HG03432 (cell line): ENCODE measurements around the gene DCPS.
"Not testable (repeated sequence)": the region's sequence is repeated elsewhere in the genome, so short reads cannot be mapped to it uniquely, and the experiment has no call there.

Experiments
- ATAC-seq: cut with Tn5 transposase; IDR thresholded peaks from one replicate; pipeline ENCODE4 v1.9.1; 2021; ENCODE audit warnings: mild to moderate bottlenecking, moderate library complexity; ENCODE audit not compliant: unreplicated experiment

The DCPS gene

GRCh38 chr11:126381960-126382359 lies 78.1 kb downstream of the DCPS start:
- ATAC-seq, result not testable (repeated sequence)

- not testable (repeated sequence) for ATAC-seq
Measured at GRCh38 chr11:126382641-126383040, 78.8 kb downstream of the DCPS start.

GRCh38 chr11:126383339-126384335 lies 79.8 kb downstream of the DCPS start:
- no peak for ATAC-seq

GRCh38 chr11:126384449-126385070 lies 80.7 kb downstream of the DCPS start:
- no peak for ATAC-seq

GRCh38 chr11:126385991-126386728 lies 82.3 kb downstream of the DCPS start:
- no peak for ATAC-seq

GRCh38 chr11:126386729-126387071 lies 82.8 kb downstream of the DCPS start:
- ATAC-seq, result not testable (repeated sequence)

GRCh38 chr11:126387857-126388256 lies 84.0 kb downstream of the DCPS start:
- ATAC-seq, result no peak

- no peak for ATAC-seq
Measured at GRCh38 chr11:126390272-126390867, 86.5 kb downstream of the DCPS start.

- ATAC-seq, result no peak
Measured at GRCh38 chr11:126391286-126391954, 87.6 kb downstream of the DCPS start.

GRCh38 chr11:126391970-126392632 lies 88.2 kb downstream of the DCPS start:
- ATAC-seq, result peak; percentile 59

- peak; percentile 20 for ATAC-seq
Measured at GRCh38 chr11:126392633-126393013, 88.8 kb downstream of the DCPS start.

GRCh38 chr11:126393143-126393542 lies 89.3 kb downstream of the DCPS start:
- ATAC-seq, result no peak

- ATAC-seq, result no peak
Measured at GRCh38 chr11:126394036-126394435, 90.2 kb downstream of the DCPS start.

- ATAC-seq, result not testable (repeated sequence)
Measured at GRCh38 chr11:126394634-126395072, 90.8 kb downstream of the DCPS start.
